Epithelial cell of proximal tubule (primary cell): ENCODE data around the gene ECT2L. TPM values are rescaled to one million over a fixed set of nuclear protein-coding genes. Genes with fewer than 3 reads are reported as not detected.
"Not testable (repeated sequence)": the region's sequence is repeated elsewhere in the genome, so short reads cannot be mapped to it uniquely, and the experiment has no call there.

Experiments
- DNase-seq: peaks from one replicate; pipeline ENCODE4 v3.0.0-alpha.2; 2011; ENCODE audit warnings: low read depth
- H3K4me3 ChIP-seq: 2 replicates; pipeline ENCODE4 v1.5.1; 2011; ENCODE audit warnings: low read depth, mild to moderate bottlenecking, low read length
- CTCF ChIP-seq: conservative IDR thresholded peaks from 2 replicates; pipeline ENCODE4 v1.5.1; 2012; ENCODE audit warnings: low read depth, mild to moderate bottlenecking, low read length
- total RNA-seq: library from RNA; depleted of rRNA; stranded (reverse); fragments of >200 nt; gene quantifications from 2 replicates; pipeline ENCODE4 v1.2.3, GENCODE V29; 2015

ECT2L gene
- total RNA-seq, 1 donor from 2014 or later: not detected

- TF ChIP-seq CTCF: no peak
- no peak for DNase-seq
- H3K4me3 ChIP-seq: no peak overlapping the region
These were observed 125.0 kb downstream of the ECT2L start for GRCh38 chr6:138920906-138921305.

- no peak for TF ChIP-seq CTCF
- no peak overlapping the region for H3K4me3 ChIP-seq
- DNase-seq: no peak
These were observed 127.7 kb downstream of the ECT2L start for GRCh38 chr6:138923561-138923960.

- no peak overlapping the region for H3K4me3 ChIP-seq
- TF ChIP-seq CTCF: no peak
- no peak for DNase-seq
These were observed 129.9 kb downstream of the ECT2L start for GRCh38 chr6:138925806-138926205.

- H3K4me3 ChIP-seq: no peak overlapping the region
- no peak for TF ChIP-seq CTCF
- DNase-seq: no peak
These were observed 130.7 kb downstream of the ECT2L start for GRCh38 chr6:138926579-138926978.

GRCh38 chr6:138931660-138932059 lies 135.8 kb downstream of the ECT2L start:
- no peak for DNase-seq
- no peak for TF ChIP-seq CTCF
- H3K4me3 ChIP-seq: no peak overlapping the region

- not testable (repeated sequence) for DNase-seq, H3K4me3 ChIP-seq
These were observed 141.0 kb downstream of the ECT2L start for GRCh38 chr6:138936873-138937272.

- no peak overlapping the region for H3K4me3 ChIP-seq
- TF ChIP-seq CTCF: no peak
- DNase-seq: no peak
These were observed 147.3 kb downstream of the ECT2L start for GRCh38 chr6:138943089-138943625.
